Measurements from ENCODE around the gene ZBTB2. TPM values are rescaled to one million over a fixed set of nuclear protein-coding genes. Genes with fewer than 3 reads are reported as not detected.

The ZBTB2 gene
- total and polyA plus RNA-seq, 10 of the 15 experiments (the other 5 are each of a cell fraction or from before 2014, with no cell fraction given) = 4.2 to 21.9 (median 15.0) TPM

- no peak for TF ChIP-seq ZBTB11 (CRISPR knock-in tag; IDR thresholded peaks at IDR 0.05)
- TF ChIP-seq SIX5 (IDR thresholded peaks at IDR 0.05; ENCODE audit: low read depth, low read length, severe bottlenecking) = no peak
- TF ChIP-seq POLR2A (IDR thresholded peaks at IDR 0.05; ENCODE audit: low read depth, low read length) = no peak
- TF ChIP-seq BCLAF1 (IDR thresholded peaks at IDR 0.05) = no peak
- TF ChIP-seq ZNF384 (IDR thresholded peaks at IDR 0.05; ENCODE audit: borderline replicate concordance, low read depth, low read length) = no peak
- no peak for TF ChIP-seq YBX1 (IDR thresholded peaks at IDR 0.05)
- TF ChIP-seq CEBPB (IDR thresholded peaks at IDR 0.05; ENCODE audit: borderline replicate concordance in 1 of 2, low read depth in 2 of 2, low read length in 2 of 2) = no peak
- TF ChIP-seq NBN (IDR thresholded peaks at IDR 0.05) = no peak
- TF ChIP-seq ATF3 (IDR thresholded peaks at IDR 0.05; ENCODE audit: borderline replicate concordance, extremely low read depth, low read depth, low read length) = no peak
- TF ChIP-seq RFX5 (IDR thresholded peaks at IDR 0.05; ENCODE audit: low read depth, low read length) = no peak
- TF ChIP-seq CBX5 (IDR thresholded peaks at IDR 0.05; ENCODE audit: low read depth) = no peak
- no peak for TF ChIP-seq STAT1 (conservative IDR thresholded peaks at IDR 0.05)
- no peak for TF ChIP-seq CBFB (IDR thresholded peaks at IDR 0.05; ENCODE audit: low read depth)
- TF ChIP-seq ZNF592 (IDR thresholded peaks at IDR 0.05) = no peak
- no peak for TF ChIP-seq LARP7 (IDR thresholded peaks at IDR 0.05)
- no peak for TF ChIP-seq ZSCAN29 (IDR thresholded peaks at IDR 0.05)
These were observed 4.0 kb downstream of the ZBTB2 start (continued) for GRCh38 chr6:151387175-151387970.
